H1 (cell line): Measurements from ENCODE around the gene GRIA3.

Source experiments
- CREB1 ChIP-seq: IDR thresholded peaks from 2 replicates; pipeline ENCODE4 v1.6.1; 2012; ENCODE audit warnings: inconsistent platforms
- CTCF ChIP-seq, 3 experiments: IDR thresholded peaks; 1 replicate in 2 of 3; 2 replicates in 1 of 3; pipeline versions ENCODE4 v1.5.1 to v1.6.1; 2011; ENCODE audit warnings: low read length in 3 of 3, mild to moderate bottlenecking in 3 of 3, inconsistent platforms in 2 of 3, low read depth in 1 of 3, moderate library complexity in 1 of 3; ENCODE audit not compliant: insufficient read depth in 1 of 3; ENCODE audit errors: control extremely low read depth in 1 of 3
- EGR1 ChIP-seq: IDR thresholded peaks from 2 replicates; pipeline ENCODE4 v1.6.1; 2011; ENCODE audit warnings: low read depth, low read length, borderline replicate concordance
- EZH2 ChIP-seq: fragments of 200-600 bp; sonication (generic); IDR thresholded peaks from 2 replicates; pipeline ENCODE4 v1.7.1; 2012; ENCODE audit warnings: low read depth, mild to moderate bottlenecking, moderate library complexity, low read length, inconsistent platforms; ENCODE audit not compliant: severe bottlenecking
- KDM5A ChIP-seq: fragments of 200-600 bp; IDR thresholded peaks from 2 replicates; pipeline ENCODE4 v1.7.1; 2012; ENCODE audit warnings: mild to moderate bottlenecking, low read length, inconsistent platforms, mixed read lengths
- POLR2A ChIP-seq, 2 experiments: IDR thresholded peaks; 1 replicate in 1 of 2; 2 replicates in 1 of 2; pipeline ENCODE4 v1.6.1; 2011; ENCODE audit warnings: low read depth in 2 of 2, low read length in 2 of 2, mild to moderate bottlenecking in 2 of 2; ENCODE audit errors: control extremely low read depth in 1 of 2
- TAF1 ChIP-seq: IDR thresholded peaks from 2 replicates; pipeline ENCODE4 v1.6.1; 2011; ENCODE audit warnings: mild to moderate bottlenecking, low read depth, low read length
- YY1 ChIP-seq: IDR thresholded peaks from 2 replicates; pipeline ENCODE4 v1.6.1; 2011; ENCODE audit warnings: low read depth, mild to moderate bottlenecking, low read length

GRCh38 chrX:123185721-123186120, 1.6 kb downstream of the GRIA3 start:
- TF ChIP-seq CTCF (IDR thresholded peaks at IDR 0.05; ENCODE audit: control extremely low read depth in 1 of 3, insufficient read depth in 1 of 3, low read depth in 1 of 3, low read length in 3 of 3) (no peak), CREB1 (no peak), EGR1 (no peak), POLR2A (IDR thresholded peaks at IDR 0.05; ENCODE audit: control extremely low read depth in 1 of 2, low read depth in 2 of 2, low read length in 2 of 2) (no peak), EZH2 (no peak), TAF1 (no peak), KDM5A (no peak), YY1 (no peak)
